Stimulated activated CD4-positive, alpha-beta T cell treated with anti-CD3 and anti-CD28 coated beads, Interleukin-15, amount 100 ng/mL, for 24 hours (primary cell): ENCODE results near the gene DNASE1L3.

Experiments used
- DNase-seq: peaks from one replicate; pipeline ENCODE4 v3.0.0-alpha.2; 2020

DNASE1L3 gene

GRCh38 chr3:58198804-58199203 is 12.0 kb downstream of the DNASE1L3 start:
- DNase-seq: no peak

GRCh38 chr3:58198362-58198761 is 12.4 kb downstream of the DNASE1L3 start:
- no peak for DNase-seq

- DNase-seq: no peak
These were observed 13.2 kb downstream of the DNASE1L3 start for GRCh38 chr3:58197588-58197987.

GRCh38 chr3:58193682-58194407 is 16.9 kb downstream of the DNASE1L3 start:
- no peak for DNase-seq

- no peak for DNase-seq
These were observed 18.7 kb downstream of the DNASE1L3 start for GRCh38 chr3:58192069-58192468.

GRCh38 chr3:58191361-58191991 is 19.3 kb downstream of the DNASE1L3 start:
- no peak for DNase-seq

- DNase-seq: no peak
These were observed 19.9 kb downstream of the DNASE1L3 start for GRCh38 chr3:58190882-58191281.

GRCh38 chr3:58190291-58190690 is 20.5 kb downstream of the DNASE1L3 start:
- DNase-seq: no peak

GRCh38 chr3:58189691-58190090 is 21.1 kb downstream of the DNASE1L3 start:
- DNase-seq: no peak

GRCh38 chr3:58188921-58189451 is 21.8 kb downstream of the DNASE1L3 start:
- no peak for DNase-seq

- DNase-seq: no peak
These were observed 22.6 kb downstream of the DNASE1L3 start for GRCh38 chr3:58188173-58188564.

GRCh38 chr3:58184982-58185360 is 25.8 kb downstream of the DNASE1L3 start:
- no peak for DNase-seq

- no peak for DNase-seq
These were observed 26.3 kb downstream of the DNASE1L3 start for GRCh38 chr3:58184309-58184981.

GRCh38 chr3:58183891-58184290 is 26.9 kb downstream of the DNASE1L3 start:
- no peak for DNase-seq

GRCh38 chr3:58183221-58183620 is 27.6 kb downstream of the DNASE1L3 start:
- DNase-seq: no peak

- DNase-seq: no peak
These were observed 29.7 kb downstream of the DNASE1L3 start for GRCh38 chr3:58180940-58181587.

- DNase-seq: no peak
These were observed 30.5 kb downstream of the DNASE1L3 start for GRCh38 chr3:58180099-58180880.

- DNase-seq: no peak
These were observed 31.3 kb downstream of the DNASE1L3 start for GRCh38 chr3:58179235-58180098.

GRCh38 chr3:58178528-58179234 is 32.1 kb downstream of the DNASE1L3 start:
- DNase-seq: peak; percentile 13

- DNase-seq: peak; percentile 95
These were observed 32.8 kb downstream of the DNASE1L3 start for GRCh38 chr3:58177747-58178527.
